Measurements from ENCODE around the gene CALCR. TPM values are rescaled to one million over a fixed set of nuclear protein-coding genes. Genes with fewer than 3 reads are reported as not detected.

Gene CALCR
- total RNA-seq, 1 experiment from 2014 or later = 0.10 TPM

DNA sequence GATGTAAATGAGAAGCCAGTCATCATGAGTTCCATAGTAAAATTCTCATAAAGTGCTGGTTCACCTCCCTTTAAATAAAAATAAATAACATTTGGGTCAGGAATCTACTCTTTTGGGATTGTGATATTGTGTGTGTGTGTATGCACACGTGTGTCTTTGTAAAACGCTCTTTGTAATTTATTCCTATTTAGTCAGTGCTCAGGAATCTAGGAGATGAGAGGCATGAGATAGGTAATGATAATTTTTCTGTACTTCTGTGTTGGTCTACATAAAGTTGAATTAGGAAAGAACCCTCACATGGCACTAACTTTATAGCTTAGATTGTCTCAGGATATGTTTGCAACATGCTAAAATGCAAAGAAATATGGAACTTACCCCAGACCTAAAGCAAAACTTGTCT lies 4.9 kb upstream of the CALCR start (continued):
- TF ChIP-seq TCF7L2 (IDR thresholded peaks at IDR 0.05; ENCODE audit: borderline replicate concordance, extremely low read depth, insufficient read depth, insufficient read length) (no peak), RAD21 (IDR thresholded peaks at IDR 0.05; ENCODE audit: low read depth) (no peak), EGR1 (IDR thresholded peaks at IDR 0.05; ENCODE audit: low read depth) (no peak), CBX3 (IDR thresholded peaks at IDR 0.05; ENCODE audit: low read depth) (no peak)

DNA sequence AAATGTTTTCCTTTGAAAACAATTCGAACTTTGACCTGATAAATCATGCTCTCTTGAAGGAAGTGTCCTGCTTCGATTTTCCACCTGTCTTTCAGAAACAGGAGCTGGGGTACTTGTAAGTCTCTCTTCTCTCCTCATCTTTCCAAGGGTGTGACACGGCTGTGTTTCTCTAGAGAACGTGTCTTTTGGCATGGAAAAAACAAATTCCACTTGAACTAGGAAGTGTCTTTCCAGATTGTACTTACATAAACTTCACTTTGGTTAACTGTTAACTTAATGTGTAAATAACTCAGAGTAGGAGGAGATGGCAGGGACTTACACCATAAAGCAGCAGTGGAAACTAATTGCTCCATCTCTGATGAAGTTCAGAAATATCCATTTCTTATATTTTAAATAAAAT lies 4.2 kb upstream of the CALCR start:
- H3K79me2 ChIP-seq (ENCODE audit: insufficient read depth, low read length) = no peaks in the 10 kb centered on the region
- intact Hi-C loops (cut with micrococcal nuclease) = no loop called here
- no peak overlapping the region for H3K27ac ChIP-seq (ENCODE audit: low read depth, low read length)
- no peaks in the 10 kb centered on the region for H3K9me3 ChIP-seq (ENCODE audit: control insufficient read depth in 1 of 2, insufficient read depth in 1 of 2, low read depth in 1 of 2, low read length in 2 of 2)
- H3K4me2 ChIP-seq (ENCODE audit: low read length) = no peak overlapping the region
- peaks cover under 1% of the 10 kb centered on the region; the same call in 1 of the 2 replicates for H3K27me3 ChIP-seq (ENCODE audit: insufficient read depth, low read length)
- H3K9ac ChIP-seq (ENCODE audit: low read length) = no peak overlapping the region
- DNase-seq (ENCODE audit: low read depth, low spot score) (no peak), ATAC-seq (no peak)
- H3K4me3 ChIP-seq (replicated peaks in 1 of 2; ENCODE audit: low read depth in 1 of 2, low read length in 2 of 2) = no peak overlapping the region
- TF ChIP-seq, protein P1, sequence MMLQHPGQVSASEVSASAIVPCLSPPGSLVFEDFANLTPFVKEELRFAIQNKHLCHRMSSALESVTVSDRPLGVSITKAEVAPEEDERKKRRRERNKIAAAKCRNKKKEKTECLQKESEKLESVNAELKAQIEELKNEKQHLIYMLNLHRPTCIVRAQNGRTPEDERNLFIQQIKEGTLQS (IDR thresholded peaks at IDR 0.05) = no peak
- TF ChIP-seq EGR1 (IDR thresholded peaks at IDR 0.05; ENCODE audit: low read depth) = no peak
- no peak for TF ChIP-seq FOSL1 (IDR thresholded peaks at IDR 0.05; ENCODE audit: low read depth)
- TF ChIP-seq SIN3A (IDR thresholded peaks at IDR 0.05; ENCODE audit: low read depth) = no peak
- TF ChIP-seq EZH2phosphoT487 (IDR thresholded peaks at IDR 0.05; ENCODE audit: borderline replicate concordance) = no peak
- no peak for TF ChIP-seq TCF7L2 (IDR thresholded peaks at IDR 0.05; ENCODE audit: borderline replicate concordance, extremely low read depth, insufficient read depth, insufficient read length)
- no peak for TF ChIP-seq EZH2 (IDR thresholded peaks at IDR 0.05)
- TF ChIP-seq, protein P2, sequence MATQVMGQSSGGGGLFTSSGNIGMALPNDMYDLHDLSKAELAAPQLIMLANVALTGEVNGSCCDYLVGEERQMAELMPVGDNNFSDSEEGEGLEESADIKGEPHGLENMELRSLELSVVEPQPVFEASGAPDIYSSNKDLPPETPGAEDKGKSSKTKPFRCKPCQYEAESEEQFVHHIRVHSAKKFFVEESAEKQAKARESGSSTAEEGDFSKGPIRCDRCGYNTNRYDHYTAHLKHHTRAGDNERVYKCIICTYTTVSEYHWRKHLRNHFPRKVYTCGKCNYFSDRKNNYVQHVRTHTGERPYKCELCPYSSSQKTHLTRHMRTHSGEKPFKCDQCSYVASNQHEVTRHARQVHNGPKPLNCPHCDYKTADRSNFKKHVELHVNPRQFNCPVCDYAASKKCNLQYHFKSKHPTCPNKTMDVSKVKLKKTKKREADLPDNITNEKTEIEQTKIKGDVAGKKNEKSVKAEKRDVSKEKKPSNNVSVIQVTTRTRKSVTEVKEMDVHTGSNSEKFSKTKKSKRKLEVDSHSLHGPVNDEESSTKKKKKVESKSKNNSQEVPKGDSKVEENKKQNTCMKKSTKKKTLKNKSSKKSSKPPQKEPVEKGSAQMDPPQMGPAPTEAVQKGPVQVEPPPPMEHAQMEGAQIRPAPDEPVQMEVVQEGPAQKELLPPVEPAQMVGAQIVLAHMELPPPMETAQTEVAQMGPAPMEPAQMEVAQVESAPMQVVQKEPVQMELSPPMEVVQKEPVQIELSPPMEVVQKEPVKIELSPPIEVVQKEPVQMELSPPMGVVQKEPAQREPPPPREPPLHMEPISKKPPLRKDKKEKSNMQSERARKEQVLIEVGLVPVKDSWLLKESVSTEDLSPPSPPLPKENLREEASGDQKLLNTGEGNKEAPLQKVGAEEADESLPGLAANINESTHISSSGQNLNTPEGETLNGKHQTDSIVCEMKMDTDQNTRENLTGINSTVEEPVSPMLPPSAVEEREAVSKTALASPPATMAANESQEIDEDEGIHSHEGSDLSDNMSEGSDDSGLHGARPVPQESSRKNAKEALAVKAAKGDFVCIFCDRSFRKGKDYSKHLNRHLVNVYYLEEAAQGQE (IDR thresholded peaks at IDR 0.05; ENCODE audit: low read depth) = no peak
- no peak for TF ChIP-seq SRF (IDR thresholded peaks at IDR 0.05; ENCODE audit: low read depth)
- TF ChIP-seq RAD21 (IDR thresholded peaks at IDR 0.05; ENCODE audit: low read depth) = no peak
- TF ChIP-seq ELF1 (IDR thresholded peaks at IDR 0.05; ENCODE audit: borderline replicate concordance, low read depth) = no peak
- TF ChIP-seq, protein P3, sequence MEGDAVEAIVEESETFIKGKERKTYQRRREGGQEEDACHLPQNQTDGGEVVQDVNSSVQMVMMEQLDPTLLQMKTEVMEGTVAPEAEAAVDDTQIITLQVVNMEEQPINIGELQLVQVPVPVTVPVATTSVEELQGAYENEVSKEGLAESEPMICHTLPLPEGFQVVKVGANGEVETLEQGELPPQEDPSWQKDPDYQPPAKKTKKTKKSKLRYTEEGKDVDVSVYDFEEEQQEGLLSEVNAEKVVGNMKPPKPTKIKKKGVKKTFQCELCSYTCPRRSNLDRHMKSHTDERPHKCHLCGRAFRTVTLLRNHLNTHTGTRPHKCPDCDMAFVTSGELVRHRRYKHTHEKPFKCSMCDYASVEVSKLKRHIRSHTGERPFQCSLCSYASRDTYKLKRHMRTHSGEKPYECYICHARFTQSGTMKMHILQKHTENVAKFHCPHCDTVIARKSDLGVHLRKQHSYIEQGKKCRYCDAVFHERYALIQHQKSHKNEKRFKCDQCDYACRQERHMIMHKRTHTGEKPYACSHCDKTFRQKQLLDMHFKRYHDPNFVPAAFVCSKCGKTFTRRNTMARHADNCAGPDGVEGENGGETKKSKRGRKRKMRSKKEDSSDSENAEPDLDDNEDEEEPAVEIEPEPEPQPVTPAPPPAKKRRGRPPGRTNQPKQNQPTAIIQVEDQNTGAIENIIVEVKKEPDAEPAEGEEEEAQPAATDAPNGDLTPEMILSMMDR (IDR thresholded peaks at IDR 0.05 in 2 of 3, conservative IDR thresholded peaks at IDR 0.05 in 1 of 3; ENCODE audit: borderline replicate concordance in 1 of 3, insufficient read depth in 1 of 3, low read depth in 2 of 3, low read length in 2 of 3) = no peak
- TF ChIP-seq ZNF274 (IDR thresholded peaks at IDR 0.05; ENCODE audit: low read depth, low read length) = no peak
- no peak for TF ChIP-seq ZFX (IDR thresholded peaks at IDR 0.05)
- TF ChIP-seq, protein P4, sequence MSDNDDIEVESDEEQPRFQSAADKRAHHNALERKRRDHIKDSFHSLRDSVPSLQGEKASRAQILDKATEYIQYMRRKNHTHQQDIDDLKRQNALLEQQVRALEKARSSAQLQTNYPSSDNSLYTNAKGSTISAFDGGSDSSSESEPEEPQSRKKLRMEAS (IDR thresholded peaks at IDR 0.05) = no peak
- no peak for TF ChIP-seq CBX3 (IDR thresholded peaks at IDR 0.05; ENCODE audit: low read depth)
- TF ChIP-seq POLR2AphosphoS5 (IDR thresholded peaks at IDR 0.05; ENCODE audit: low read depth, low read length) = no peak
- no peak for TF ChIP-seq YY1 (IDR thresholded peaks at IDR 0.05; ENCODE audit: extremely low read depth, insufficient replicate concordance, low read depth, low read length)
- no peak for TF ChIP-seq POLR2A (IDR thresholded peaks at IDR 0.05; ENCODE audit: borderline replicate concordance, extremely low read depth, insufficient read depth, insufficient read length)
- no TSS peak for BruUV-seq (replicated peaks)
- no peaks in the 10 kb centered on the region for H3K36me3 ChIP-seq (ENCODE audit: control insufficient read depth in 1 of 2, insufficient read depth in 2 of 2, low read length in 2 of 2)
- POLR2A ChIA-PET = no interaction called here
- H3K4me1 ChIP-seq (ENCODE audit: control insufficient read depth in 1 of 2, insufficient read depth in 2 of 2, low read length in 2 of 2) = peaks cover 0 to 9% of the 10 kb centered on the region in 2 experiments; a peak in 1 of 4 replicates
- no peak overlapping the region for H2AFZ ChIP-seq (ENCODE audit: low read depth, low read length, poor library complexity, severe bottlenecking)
- no peaks in the 10 kb centered on the region for H3K9me2 ChIP-seq (ENCODE audit: insufficient read depth)
- CTCF ChIA-PET = no interaction called here
- H4K20me1 ChIP-seq (ENCODE audit: insufficient read depth) = no peaks in the 10 kb centered on the region
- RAD21 ChIA-PET (ENCODE audit: low non-redundant PET in 1 of 2, low total read pairs in 2 of 2, uncharacterized antibody in 2 of 2, unreplicated experiment in 2 of 2) = no interaction called here
